ENCODE results near the gene SND1.

The SND1 gene

GRCh38 chr7:128005759-128006159 lies 353.8 kb downstream of the SND1 start:
- Mint-ChIP-seq H3K9me3 (no peaks in the 10 kb centered on the region), H3K27ac (no peak overlapping the region), H3K4me3 (no peak overlapping the region), H3K4me1 (ENCODE audit: low read depth) (peaks cover 8% of the 10 kb centered on the region), H3K36me3 (ENCODE audit: low read depth) (peaks cover 2% of the 10 kb centered on the region), H3K27me3 (ENCODE audit: low read depth) (no peaks in the 10 kb centered on the region)
- DNase-seq (ENCODE audit: low spot score): no peak

- Mint-ChIP-seq H3K4me1 (ENCODE audit: low read depth) (peaks cover 8% of the 10 kb centered on the region), H3K9me3 (no peaks in the 10 kb centered on the region), H3K27ac (no peak overlapping the region), H3K36me3 (ENCODE audit: low read depth) (peaks cover 2% of the 10 kb centered on the region), H3K27me3 (ENCODE audit: low read depth) (no peaks in the 10 kb centered on the region), H3K4me3 (no peak overlapping the region)
- no peak for DNase-seq (ENCODE audit: low spot score)
Observed at GRCh38 chr7:128006550-128007302, 354.7 kb downstream of the SND1 start.

- DNase-seq (ENCODE audit: low spot score): no peak
- Mint-ChIP-seq H3K27me3 (ENCODE audit: low read depth) (no peaks in the 10 kb centered on the region), H3K4me1 (ENCODE audit: low read depth) (peaks cover 8% of the 10 kb centered on the region), H3K4me3 (no peak overlapping the region), H3K36me3 (ENCODE audit: low read depth) (peaks cover 2% of the 10 kb centered on the region), H3K9me3 (no peaks in the 10 kb centered on the region), H3K27ac (no peak overlapping the region)
Observed at GRCh38 chr7:128007303-128007680, 355.3 kb downstream of the SND1 start.

- no peak for DNase-seq (ENCODE audit: low spot score)
- Mint-ChIP-seq H3K9me3 (no peaks in the 10 kb centered on the region), H3K36me3 (ENCODE audit: low read depth) (peaks cover 3% of the 10 kb centered on the region), H3K27me3 (ENCODE audit: low read depth) (no peaks in the 10 kb centered on the region), H3K27ac (no peak overlapping the region), H3K4me1 (ENCODE audit: low read depth) (peaks cover 8% of the 10 kb centered on the region), H3K4me3 (no peak overlapping the region)
Observed at GRCh38 chr7:128008141-128008540, 356.1 kb downstream of the SND1 start.

- Mint-ChIP-seq H3K27ac (no peak overlapping the region), H3K36me3 (ENCODE audit: low read depth) (peaks cover 2% of the 10 kb centered on the region)
Observed at GRCh38 chr7:128008744-128009143, 356.8 kb downstream of the SND1 start.

GRCh38 chr7:128010391-128011127 lies 358.6 kb downstream of the SND1 start:
- Mint-ChIP-seq H3K9me3 (no peaks in the 10 kb centered on the region), H3K4me3 (no peak overlapping the region), H3K4me1 (ENCODE audit: low read depth) (no peaks in the 10 kb centered on the region), H3K27me3 (ENCODE audit: low read depth) (no peaks in the 10 kb centered on the region), H3K27ac (no peak overlapping the region), H3K36me3 (ENCODE audit: low read depth) (peaks cover 4% of the 10 kb centered on the region)
- no peak for DNase-seq (ENCODE audit: low spot score)

More at GRCh38 chr7:128008744-128009143, 356.8 kb downstream of the SND1 start:
- no peak overlapping the region for H3K4me3 Mint-ChIP-seq
- no peaks in the 10 kb centered on the region for H3K9me3 Mint-ChIP-seq
- no peak for DNase-seq (ENCODE audit: low spot score)
- H3K4me1 Mint-ChIP-seq (ENCODE audit: low read depth): peaks cover 3% of the 10 kb centered on the region
- no peaks in the 10 kb centered on the region for H3K27me3 Mint-ChIP-seq (ENCODE audit: low read depth)

GRCh38 chr7:128011131-128011661 lies 359.2 kb downstream of the SND1 start:
- no peak overlapping the region for H3K27ac Mint-ChIP-seq
- H3K4me3 Mint-ChIP-seq: no peak overlapping the region
- H3K36me3 Mint-ChIP-seq (ENCODE audit: low read depth): peaks cover 4% of the 10 kb centered on the region
- no peaks in the 10 kb centered on the region for H3K27me3 Mint-ChIP-seq (ENCODE audit: low read depth)
- H3K9me3 Mint-ChIP-seq: no peaks in the 10 kb centered on the region
- no peaks in the 10 kb centered on the region for H3K4me1 Mint-ChIP-seq (ENCODE audit: low read depth)
- DNase-seq (ENCODE audit: low spot score): no peak

GRCh38 chr7:128014811-128015210 lies 362.8 kb downstream of the SND1 start:
- no peaks in the 10 kb centered on the region for H3K27me3 Mint-ChIP-seq (ENCODE audit: low read depth)
- H3K27ac Mint-ChIP-seq: no peak overlapping the region
- H3K36me3 Mint-ChIP-seq (ENCODE audit: low read depth): peaks cover 4% of the 10 kb centered on the region
- no peaks in the 10 kb centered on the region for H3K9me3 Mint-ChIP-seq
- no peaks in the 10 kb centered on the region for H3K4me1 Mint-ChIP-seq (ENCODE audit: low read depth)
- no peak overlapping the region for H3K4me3 Mint-ChIP-seq
- DNase-seq (ENCODE audit: low spot score): no peak

GRCh38 chr7:128017460-128017859 lies 365.5 kb downstream of the SND1 start:
- Mint-ChIP-seq H3K36me3 (ENCODE audit: low read depth) (peaks cover 7% of the 10 kb centered on the region), H3K27ac (no peak overlapping the region), H3K9me3 (no peaks in the 10 kb centered on the region)

GRCh38 chr7:128017862-128018845 lies 366.2 kb downstream of the SND1 start:
- H3K27me3 Mint-ChIP-seq (ENCODE audit: low read depth): no peaks in the 10 kb centered on the region
- peaks cover 7% of the 10 kb centered on the region for H3K4me1 Mint-ChIP-seq (ENCODE audit: low read depth)
- H3K9me3 Mint-ChIP-seq: no peaks in the 10 kb centered on the region
- H3K36me3 Mint-ChIP-seq (ENCODE audit: low read depth): peaks cover 6% of the 10 kb centered on the region
- no peak overlapping the region for H3K27ac Mint-ChIP-seq
- H3K4me3 Mint-ChIP-seq: no peak overlapping the region
- DNase-seq (ENCODE audit: low spot score): no peak

More at GRCh38 chr7:128017460-128017859, 365.5 kb downstream of the SND1 start:
- DNase-seq (ENCODE audit: low spot score): no peak
- Mint-ChIP-seq H3K4me1 (ENCODE audit: low read depth) (peaks cover 7% of the 10 kb centered on the region), H3K4me3 (no peak overlapping the region), H3K27me3 (ENCODE audit: low read depth) (no peaks in the 10 kb centered on the region)

GRCh38 chr7:128019288-128019687 lies 367.3 kb downstream of the SND1 start:
- Mint-ChIP-seq H3K27me3 (ENCODE audit: low read depth) (no peaks in the 10 kb centered on the region), H3K36me3 (ENCODE audit: low read depth) (peaks cover 5% of the 10 kb centered on the region), H3K4me1 (ENCODE audit: low read depth) (peaks cover 7% of the 10 kb centered on the region), H3K27ac (no peak overlapping the region), H3K4me3 (no peak overlapping the region), H3K9me3 (no peaks in the 10 kb centered on the region)
- no peak for DNase-seq (ENCODE audit: low spot score)

- Mint-ChIP-seq H3K36me3 (ENCODE audit: low read depth) (peaks cover 4% of the 10 kb centered on the region), H3K9me3 (no peaks in the 10 kb centered on the region)
- DNase-seq (ENCODE audit: low spot score): no peak
Observed at GRCh38 chr7:128020159-128020558, 368.2 kb downstream of the SND1 start.

GRCh38 chr7:128021366-128021765 lies 369.4 kb downstream of the SND1 start:
- peaks cover 7% of the 10 kb centered on the region for H3K4me1 Mint-ChIP-seq (ENCODE audit: low read depth)
- H3K4me3 Mint-ChIP-seq: no peak overlapping the region
- no peak overlapping the region for H3K27ac Mint-ChIP-seq
- H3K9me3 Mint-ChIP-seq: no peaks in the 10 kb centered on the region
- peaks cover 4% of the 10 kb centered on the region for H3K36me3 Mint-ChIP-seq (ENCODE audit: low read depth)
- no peak for DNase-seq (ENCODE audit: low spot score)
- no peaks in the 10 kb centered on the region for H3K27me3 Mint-ChIP-seq (ENCODE audit: low read depth)

More at GRCh38 chr7:128020159-128020558, 368.2 kb downstream of the SND1 start:
- peaks cover 7% of the 10 kb centered on the region for H3K4me1 Mint-ChIP-seq (ENCODE audit: low read depth)
- H3K27ac Mint-ChIP-seq: no peak overlapping the region
- H3K27me3 Mint-ChIP-seq (ENCODE audit: low read depth): no peaks in the 10 kb centered on the region
- no peak overlapping the region for H3K4me3 Mint-ChIP-seq
